Panc1 (cell line): Measurements from ENCODE around the gene SGSM1.

Experiments used
- POLR2AphosphoS5 ChIP-seq: IDR thresholded peaks from 2 replicates; pipeline ENCODE4 v1.6.1; 2012; ENCODE audit warnings: mild to moderate bottlenecking, low read depth, low read length, moderate library complexity
- TF ChIP-seq, protein P1 (sequence below): fragments of 450-650 bp; IDR thresholded peaks from 2 replicates; pipeline ENCODE4 v1.5.1; 2017; ENCODE audit warnings: mild to moderate bottlenecking

- TF ChIP-seq, protein P1, sequence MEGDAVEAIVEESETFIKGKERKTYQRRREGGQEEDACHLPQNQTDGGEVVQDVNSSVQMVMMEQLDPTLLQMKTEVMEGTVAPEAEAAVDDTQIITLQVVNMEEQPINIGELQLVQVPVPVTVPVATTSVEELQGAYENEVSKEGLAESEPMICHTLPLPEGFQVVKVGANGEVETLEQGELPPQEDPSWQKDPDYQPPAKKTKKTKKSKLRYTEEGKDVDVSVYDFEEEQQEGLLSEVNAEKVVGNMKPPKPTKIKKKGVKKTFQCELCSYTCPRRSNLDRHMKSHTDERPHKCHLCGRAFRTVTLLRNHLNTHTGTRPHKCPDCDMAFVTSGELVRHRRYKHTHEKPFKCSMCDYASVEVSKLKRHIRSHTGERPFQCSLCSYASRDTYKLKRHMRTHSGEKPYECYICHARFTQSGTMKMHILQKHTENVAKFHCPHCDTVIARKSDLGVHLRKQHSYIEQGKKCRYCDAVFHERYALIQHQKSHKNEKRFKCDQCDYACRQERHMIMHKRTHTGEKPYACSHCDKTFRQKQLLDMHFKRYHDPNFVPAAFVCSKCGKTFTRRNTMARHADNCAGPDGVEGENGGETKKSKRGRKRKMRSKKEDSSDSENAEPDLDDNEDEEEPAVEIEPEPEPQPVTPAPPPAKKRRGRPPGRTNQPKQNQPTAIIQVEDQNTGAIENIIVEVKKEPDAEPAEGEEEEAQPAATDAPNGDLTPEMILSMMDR: no peak
- TF ChIP-seq POLR2AphosphoS5: no peak
Observed at GRCh38 chr22:24901448-24901847, 95.4 kb downstream of the SGSM1 start.
